Mesendoderm (in vitro differentiated cells): ENCODE data around the gene GPR4.
A peak's percentile ranks its signal among the peaks of the same experiment; 100 is the strongest.

Experiments
- DNase-seq: peaks from one replicate; pipeline ENCODE4 v3.0.0; 2013
- H2AK5ac ChIP-seq: 2 replicates; pipeline ENCODE4 v1.6.1; 2013; ENCODE audit warnings: low read length, inconsistent platforms
- H2BK120ac ChIP-seq: 2 replicates; pipeline ENCODE4 v1.6.1; 2013; ENCODE audit warnings: low read depth, mild to moderate bottlenecking, low read length, moderate library complexity, mixed read lengths
- H2BK15ac ChIP-seq: replicated peaks from 2 replicates; pipeline ENCODE4 v1.6.1; 2013; ENCODE audit warnings: low read depth, mild to moderate bottlenecking, moderate library complexity
- H2BK5ac ChIP-seq: 2 replicates; pipeline ENCODE4 v1.6.1; 2013; ENCODE audit warnings: low read length, inconsistent platforms
- H3K18ac ChIP-seq: 2 replicates; pipeline ENCODE4 v1.6.1; 2013; ENCODE audit warnings: mild to moderate bottlenecking, low read length, mixed read lengths
- H3K23ac ChIP-seq: one replicate; pipeline ENCODE4 v1.6.1; 2013; ENCODE audit warnings: low read length
- H3K27ac ChIP-seq: 2 replicates; pipeline ENCODE4 v1.5.1; 2013; ENCODE audit warnings: low read depth, mild to moderate bottlenecking, inconsistent platforms, low read length, moderate library complexity
- H3K27me3 ChIP-seq: 2 replicates; pipeline ENCODE4 v1.6.1; 2013; ENCODE audit warnings: low read length, control low read depth, mild to moderate bottlenecking, inconsistent platforms; ENCODE audit not compliant: insufficient read depth, poor library complexity
- H3K36me3 ChIP-seq: 2 replicates; pipeline ENCODE4 v1.6.1; 2013; ENCODE audit warnings: low read length, inconsistent platforms; ENCODE audit not compliant: control insufficient read depth, insufficient read depth
- H3K4ac ChIP-seq: one replicate; pipeline ENCODE4 v1.6.1; 2013; ENCODE audit warnings: low read depth, mild to moderate bottlenecking, low read length, moderate library complexity
- H3K4me1 ChIP-seq: 2 replicates; pipeline ENCODE4 v1.6.1; 2013; ENCODE audit warnings: low read depth, low read length, inconsistent platforms; ENCODE audit not compliant: control insufficient read depth
- H3K4me2 ChIP-seq: 2 replicates; pipeline ENCODE4 v1.6.1; 2013; ENCODE audit warnings: low read length
- H3K4me3 ChIP-seq: 2 replicates; pipeline ENCODE4 v1.5.1; 2013; ENCODE audit warnings: mild to moderate bottlenecking, low read length
- H3K56ac ChIP-seq: one replicate; pipeline ENCODE4 v1.6.1; 2013; ENCODE audit warnings: low read length
- H3K79me1 ChIP-seq: 2 replicates; pipeline ENCODE4 v1.6.1; 2013; ENCODE audit warnings: low read length, inconsistent platforms
- H3K79me2 ChIP-seq: 2 replicates; pipeline ENCODE4 v1.6.1; 2013; ENCODE audit warnings: mild to moderate bottlenecking, low read length; ENCODE audit not compliant: control insufficient read depth, insufficient read depth
- H3K9ac ChIP-seq: 2 replicates; pipeline ENCODE4 v1.6.1; 2013; ENCODE audit warnings: low read length, inconsistent platforms
- H4K5ac ChIP-seq: one replicate; pipeline ENCODE4 v1.6.1; 2013; ENCODE audit warnings: low read length
- H4K8ac ChIP-seq: one replicate; pipeline ENCODE4 v1.6.1; 2013; ENCODE audit warnings: low read depth, mild to moderate bottlenecking, control low read depth, low read length, moderate library complexity
- WGBS: extraction: QIAGEN DNeasy Blood & Tissue Kit; methylation state at CpG from one replicate; pipeline ENCODE4 v1.1.7; 2013; ENCODE audit warnings: low lambda C conversion rate, missing lambda C conversion rate; ENCODE audit not compliant: insufficient coverage; ENCODE audit errors: extremely low coverage; 5-methylcytosine and 5-hydroxymethylcytosine counted together

The GPR4 gene

DNA sequence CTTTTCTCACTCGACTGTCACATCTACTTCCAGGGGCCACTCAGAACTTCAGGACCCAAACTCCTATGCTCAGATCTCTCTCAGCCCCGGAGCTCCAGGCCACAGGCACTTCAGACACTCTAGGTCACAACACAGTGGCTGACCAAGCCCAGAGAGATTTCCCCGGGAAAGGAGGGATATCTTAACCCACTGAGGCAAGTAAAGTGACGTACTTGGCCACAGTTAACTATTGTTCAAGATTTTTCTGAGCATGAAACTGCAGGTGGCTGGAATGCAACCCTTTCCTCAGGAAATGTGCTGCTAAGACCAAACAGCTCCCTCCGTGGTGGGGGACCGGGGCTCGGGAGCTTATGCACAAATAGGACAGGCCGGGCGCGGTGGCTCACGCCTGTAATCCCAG lies 41.3 kb downstream of the GPR4 start:
- no peak overlapping the region for H2BK15ac ChIP-seq
- no peaks in the 10 kb centered on the region for H3K4me1 ChIP-seq
- H3K23ac ChIP-seq = no peak overlapping the region
- H3K9ac ChIP-seq = no peak overlapping the region
- H3K27me3 ChIP-seq = no peaks in the 10 kb centered on the region
- H2BK120ac ChIP-seq = no peak overlapping the region
- no peak overlapping the region for H3K4ac ChIP-seq
- no peaks in the 10 kb centered on the region for H3K79me1 ChIP-seq
- WGBS = no CpG with 5 or more reads among the region's 11 CpGs
- H3K27ac ChIP-seq = no peak overlapping the region
- H3K56ac ChIP-seq = no peak overlapping the region
- no peak overlapping the region for H2BK5ac ChIP-seq
- H4K8ac ChIP-seq = no peak overlapping the region
- no peaks in the 10 kb centered on the region for H3K36me3 ChIP-seq
- no peak overlapping the region for H3K4me3 ChIP-seq
- no peak for DNase-seq
- no peak overlapping the region for H3K4me2 ChIP-seq
- no peak overlapping the region for H2AK5ac ChIP-seq
- H3K79me2 ChIP-seq = no peaks in the 10 kb centered on the region
- H3K18ac ChIP-seq = no peak overlapping the region
- no peak overlapping the region for H4K5ac ChIP-seq

DNA sequence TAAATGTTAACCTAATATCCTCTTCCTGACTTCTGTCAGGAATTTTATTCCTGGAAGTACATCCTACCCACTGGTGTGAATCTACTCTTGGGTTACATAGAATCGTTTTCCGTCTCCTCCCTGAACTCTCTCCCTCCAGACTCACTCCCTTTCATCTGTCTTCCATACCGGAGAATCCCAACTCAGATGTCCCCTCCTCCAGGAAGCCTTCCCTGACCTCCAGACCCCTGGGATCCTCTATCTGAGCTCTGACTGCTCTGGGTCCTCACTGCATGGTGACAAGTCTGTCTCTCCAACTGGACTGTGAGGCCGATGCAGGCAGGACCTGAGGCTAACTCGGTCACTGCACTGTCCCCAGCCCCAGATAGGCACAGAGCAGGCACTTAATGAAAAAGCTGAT lies 42.0 kb downstream of the GPR4 start:
- Histone ChIP-seq H3K36me3 (no peaks in the 10 kb centered on the region), H2AK5ac (no peak overlapping the region), H3K23ac (no peak overlapping the region), H3K56ac (no peak overlapping the region), H3K27ac (no peak overlapping the region), H2BK5ac (no peak overlapping the region), H2BK120ac (no peak overlapping the region), H3K4me2 (no peak overlapping the region), H3K27me3 (no peaks in the 10 kb centered on the region), H4K8ac (no peak overlapping the region), H3K79me2 (no peaks in the 10 kb centered on the region), H3K18ac (no peak overlapping the region), H3K79me1 (no peaks in the 10 kb centered on the region), H4K5ac (no peak overlapping the region), H3K9ac (no peak overlapping the region), H3K4ac (no peak overlapping the region), H3K4me3 (no peak overlapping the region), H3K4me1 (no peaks in the 10 kb centered on the region), H2BK15ac (no peak overlapping the region)
- DNase-seq = no peak
- no CpG with 5 or more reads among the region's 5 CpGs for WGBS

DNA sequence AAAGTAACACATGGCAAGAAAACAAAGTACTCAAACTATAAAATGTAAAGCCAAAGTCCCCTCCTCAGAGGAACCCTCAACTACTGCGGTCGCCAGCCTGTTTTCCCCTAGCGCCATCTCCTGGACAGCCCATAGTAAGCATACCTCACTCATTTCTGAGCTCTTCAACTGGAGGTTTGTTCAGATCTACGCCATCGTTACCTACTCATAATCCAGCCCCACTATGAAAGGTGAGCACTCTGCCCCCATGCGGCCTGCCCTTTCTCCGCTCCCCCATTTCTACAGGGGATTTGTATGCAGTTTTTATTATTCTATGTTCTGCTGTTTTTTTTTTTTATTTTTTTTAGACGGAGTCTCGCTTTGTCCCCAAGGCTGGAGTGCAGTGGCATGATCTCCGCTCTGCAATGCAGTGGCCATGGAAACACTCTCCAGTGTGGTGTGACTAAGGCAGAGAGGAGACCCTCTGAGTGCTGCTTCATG lies 43.6 kb downstream of the GPR4 start:
- Histone ChIP-seq H3K56ac (no peak overlapping the region), H3K36me3 (no peaks in the 10 kb centered on the region), H3K4ac (no peak overlapping the region), H3K4me2 (no peak overlapping the region), H2BK120ac (no peak overlapping the region), H2AK5ac (no peak overlapping the region), H3K79me1 (no peaks in the 10 kb centered on the region), H3K27me3 (no peaks in the 10 kb centered on the region), H3K79me2 (no peaks in the 10 kb centered on the region), H4K5ac (no peak overlapping the region), H3K4me3 (no peak overlapping the region), H2BK15ac (no peak overlapping the region), H4K8ac (no peak overlapping the region), H3K27ac (no peak overlapping the region), H3K18ac (no peak overlapping the region), H2BK5ac (no peak overlapping the region), H3K23ac (no peak overlapping the region), H3K4me1 (no peaks in the 10 kb centered on the region), H3K9ac (no peak overlapping the region)
- no CpG with 5 or more reads among the region's 10 CpGs for WGBS
- DNase-seq = peak; percentile 83

DNA sequence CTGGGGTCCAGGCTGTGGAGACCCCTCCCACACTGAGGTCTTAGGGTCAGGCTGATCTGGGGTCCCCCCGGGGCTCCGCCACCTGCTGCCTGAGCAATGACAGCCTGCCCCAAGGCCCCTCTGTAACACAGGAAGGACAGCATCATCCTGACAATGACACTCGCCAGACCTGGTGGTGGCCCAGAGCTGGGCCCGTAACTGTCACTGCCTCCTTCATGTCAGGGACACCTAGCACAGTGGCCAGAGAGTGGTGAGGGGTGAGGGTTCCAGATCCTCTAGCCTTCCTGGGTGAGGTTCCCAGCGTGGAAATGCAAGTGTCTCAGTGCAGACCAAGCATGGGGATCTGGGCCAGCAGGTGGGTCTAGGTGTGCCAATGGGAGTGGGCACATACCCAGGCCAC lies 45.2 kb downstream of the GPR4 start:
- H3K36me3 ChIP-seq = no peaks in the 10 kb centered on the region

DNA sequence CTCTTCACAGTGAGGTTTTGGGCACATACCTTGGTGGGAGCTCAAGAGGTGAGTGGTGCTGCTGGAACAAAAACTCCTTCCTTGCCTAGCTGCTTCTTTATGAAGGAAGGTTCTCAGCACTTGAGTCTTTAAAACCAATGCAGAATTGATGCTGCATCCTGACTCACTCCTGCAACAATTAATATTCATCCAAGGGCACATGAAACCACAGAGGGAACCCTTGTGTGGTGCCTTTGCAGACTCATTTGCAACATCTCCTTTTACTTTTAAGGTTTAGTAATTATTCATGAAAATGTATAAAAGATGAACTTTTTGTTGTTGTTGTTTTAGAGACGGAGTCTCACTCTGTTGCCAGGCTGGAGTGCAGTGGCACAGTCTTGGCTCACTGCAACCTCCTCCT lies 47.5 kb downstream of the GPR4 start:
- Histone ChIP-seq H3K56ac (no peak overlapping the region), H3K9ac (no peak overlapping the region), H3K27ac (no peak overlapping the region), H3K18ac (no peak overlapping the region), H4K5ac (no peak overlapping the region), H3K23ac (no peak overlapping the region), H3K4ac (no peak overlapping the region), H2BK5ac (no peak overlapping the region), H3K4me1 (no peaks in the 10 kb centered on the region), H3K27me3 (no peaks in the 10 kb centered on the region), H3K79me1 (no peaks in the 10 kb centered on the region), H2AK5ac (no peak overlapping the region), H3K36me3 (no peaks in the 10 kb centered on the region), H2BK15ac (no peak overlapping the region), H3K4me3 (no peak overlapping the region), H3K79me2 (no peaks in the 10 kb centered on the region), H4K8ac (no peak overlapping the region), H2BK120ac (no peak overlapping the region), H3K4me2 (no peak overlapping the region)
- no CpG with 5 or more reads among the region's 1 CpG for WGBS
- DNase-seq = no peak

More for the DNA sequence above, 45.2 kb downstream of the GPR4 start:
- H2BK5ac ChIP-seq = no peak overlapping the region
- H2BK120ac ChIP-seq = no peak overlapping the region
- H3K27me3 ChIP-seq = no peaks in the 10 kb centered on the region
- H4K5ac ChIP-seq = no peak overlapping the region
- no peak overlapping the region for H2AK5ac ChIP-seq
- no peak for DNase-seq
- no peak overlapping the region for H3K4ac ChIP-seq
- no peak overlapping the region for H3K23ac ChIP-seq
- no peak overlapping the region for H4K8ac ChIP-seq
- H3K79me2 ChIP-seq = no peaks in the 10 kb centered on the region
- no peaks in the 10 kb centered on the region for H3K4me1 ChIP-seq
- H3K79me1 ChIP-seq = no peaks in the 10 kb centered on the region
- H3K4me2 ChIP-seq = no peak overlapping the region
- H3K18ac ChIP-seq = no peak overlapping the region
- no peak overlapping the region for H3K4me3 ChIP-seq
- H3K27ac ChIP-seq = no peak overlapping the region
- no peak overlapping the region for H3K9ac ChIP-seq
- H3K56ac ChIP-seq = no peak overlapping the region
- WGBS = no CpG with 5 or more reads among the region's 5 CpGs
- H2BK15ac ChIP-seq = no peak overlapping the region

DNA sequence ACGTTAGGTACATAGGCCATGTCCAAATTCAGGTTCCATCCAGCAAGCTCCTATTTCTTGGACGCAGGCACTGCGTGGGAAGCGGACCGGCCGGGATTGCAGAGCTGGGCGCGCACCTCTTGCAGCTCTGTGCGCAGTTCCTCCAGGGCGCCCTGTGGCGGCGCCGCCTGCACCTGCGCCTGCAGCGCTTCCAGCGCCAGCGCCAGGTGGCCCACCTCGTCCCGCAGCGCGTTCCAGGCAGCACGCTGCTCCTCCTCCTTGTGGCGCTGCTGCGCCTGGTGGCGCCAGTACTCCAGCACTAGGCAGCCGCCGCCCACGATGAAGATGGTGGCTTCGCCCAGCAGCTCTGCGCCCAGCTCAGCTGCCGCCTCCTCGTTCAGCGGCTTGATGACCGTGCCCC lies 48.5 kb downstream of the GPR4 start:
- Histone ChIP-seq H3K79me1 (no peaks in the 10 kb centered on the region), H3K9ac (peak overlapping the region; percentile 38), H2BK5ac (no peak overlapping the region), H3K23ac (no peak overlapping the region), H3K4me2 (no peak overlapping the region), H3K27me3 (no peaks in the 10 kb centered on the region), H3K79me2 (no peaks in the 10 kb centered on the region), H2AK5ac (no peak overlapping the region), H2BK120ac (no peak overlapping the region), H3K4me1 (no peaks in the 10 kb centered on the region), H3K56ac (no peak overlapping the region), H3K36me3 (no peaks in the 10 kb centered on the region), H3K18ac (no peak overlapping the region), H3K4ac (no peak overlapping the region), H4K8ac (no peak overlapping the region), H3K27ac (no peak overlapping the region), H3K4me3 (no peak overlapping the region), H4K5ac (no peak overlapping the region), H2BK15ac (no peak overlapping the region)
- peak; percentile 78 for DNase-seq
- no CpG with 5 or more reads among the region's 34 CpGs for WGBS
